GM12892 (cell line): Measurements from ENCODE around the gene CPEB3.

Source experiments
- POLR2A ChIP-seq: IDR thresholded peaks from 2 replicates; pipeline ENCODE4 v1.6.1; 2011; ENCODE audit warnings: low read depth, low read length, control low read depth
- TAF1 ChIP-seq: IDR thresholded peaks from 2 replicates; pipeline ENCODE4 v1.6.1; 2011; ENCODE audit warnings: low read depth, mild to moderate bottlenecking, control low read depth, low read length, borderline replicate concordance

DNA sequence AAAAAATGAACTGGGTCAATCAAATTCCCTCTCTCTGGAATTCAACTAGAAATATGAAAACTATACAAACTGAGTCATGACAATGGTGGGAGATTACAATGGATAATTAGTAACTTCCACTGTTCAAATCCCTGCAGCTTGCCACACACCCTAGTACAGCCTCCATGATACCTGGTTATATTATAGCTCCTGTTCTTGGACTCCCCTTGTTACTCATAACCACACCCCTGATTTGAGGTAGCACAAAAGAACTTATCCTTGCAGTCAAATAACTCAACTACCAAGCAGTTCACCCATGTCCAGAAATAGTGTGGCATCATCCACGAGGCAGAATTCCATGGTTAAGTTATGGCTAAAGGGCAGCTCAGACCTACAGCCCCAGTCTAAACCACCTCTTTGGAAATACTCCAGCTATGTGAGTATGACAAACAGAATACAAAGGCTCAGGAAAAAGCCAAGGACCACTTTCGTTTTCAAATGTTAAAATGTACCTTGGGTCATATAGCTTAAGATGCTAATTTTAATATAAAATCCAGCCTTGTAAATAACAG, 164.7 kb downstream of the CPEB3 start:
- TF ChIP-seq POLR2A (no peak), TAF1 (no peak)
